GM19372 (cell line): Measurements from ENCODE around the gene ADRA1B.
"Not testable (repeated sequence)": the region's sequence is repeated elsewhere in the genome, so short reads cannot be mapped to it uniquely, and the experiment has no call there.

Source experiments
- ATAC-seq: cut with Tn5 transposase; IDR thresholded peaks from one replicate; pipeline ENCODE4 v1.9.1; 2021; ENCODE audit warnings: mild to moderate bottlenecking, low read depth, moderate library complexity; ENCODE audit not compliant: unreplicated experiment

The ADRA1B gene

GRCh38 chr5:159965031-159965837 is 49.0 kb downstream of the ADRA1B start:
- no peak for ATAC-seq

- ATAC-seq: not testable (repeated sequence)
Measured at GRCh38 chr5:159965838-159966128, 49.5 kb downstream of the ADRA1B start.

- ATAC-seq: no peak
Measured at GRCh38 chr5:159969966-159970365, 53.7 kb downstream of the ADRA1B start.

- ATAC-seq: no peak
Measured at GRCh38 chr5:159971038-159971437, 54.8 kb downstream of the ADRA1B start.

- no peak for ATAC-seq
Measured at GRCh38 chr5:159971514-159971913, 55.2 kb downstream of the ADRA1B start.

GRCh38 chr5:159971931-159972461 is 55.7 kb downstream of the ADRA1B start:
- no peak for ATAC-seq

- ATAC-seq: no peak
Measured at GRCh38 chr5:159972538-159973362, 56.5 kb downstream of the ADRA1B start.

GRCh38 chr5:159975462-159976019 is 59.3 kb downstream of the ADRA1B start:
- ATAC-seq: no peak

GRCh38 chr5:159976921-159977320 is 60.6 kb downstream of the ADRA1B start:
- ATAC-seq: no peak

GRCh38 chr5:159978358-159978757 is 62.1 kb downstream of the ADRA1B start:
- no peak for ATAC-seq

GRCh38 chr5:159982421-159983173 is 66.3 kb downstream of the ADRA1B start:
- no peak for ATAC-seq

- ATAC-seq: peak; percentile 97
Measured at GRCh38 chr5:159987031-159987674, 70.9 kb downstream of the ADRA1B start.

- ATAC-seq: no peak
Measured at GRCh38 chr5:159990506-159990905, 74.2 kb downstream of the ADRA1B start.

GRCh38 chr5:159992566-159992965 is 76.3 kb downstream of the ADRA1B start:
- ATAC-seq: no peak

GRCh38 chr5:159993194-159993593 is 76.9 kb downstream of the ADRA1B start:
- ATAC-seq: no peak

GRCh38 chr5:159995907-159996306 is 79.6 kb downstream of the ADRA1B start:
- ATAC-seq: no peak

GRCh38 chr5:160001457-160001856 is 85.2 kb downstream of the ADRA1B start:
- no peak for ATAC-seq

GRCh38 chr5:160007514-160007913 is 91.2 kb downstream of the ADRA1B start:
- no peak for ATAC-seq

GRCh38 chr5:160008529-160008876 is 92.2 kb downstream of the ADRA1B start:
- ATAC-seq: peak; percentile 8
